NT2/D1 (cell line): ENCODE results near the gene EEF1E1.

ENCODE experiments used
- DNase-seq: peaks from one replicate; pipeline ENCODE4 v3.0.0-alpha.2; 2011; ENCODE audit warnings: low read depth, low spot score
- H3K27me3 ChIP-seq: 2 replicates; pipeline ENCODE4 v1.6.0; 2011; ENCODE audit warnings: mild to moderate bottlenecking; ENCODE audit not compliant: insufficient read length, insufficient read depth
- H3K36me3 ChIP-seq: 2 replicates; pipeline ENCODE4 v1.6.1; 2011; ENCODE audit warnings: mild to moderate bottlenecking, low read length, mixed read lengths; ENCODE audit not compliant: insufficient read depth, insufficient read length
- H3K4me1 ChIP-seq: 2 replicates; pipeline ENCODE4 v1.5.1; 2011; ENCODE audit not compliant: insufficient read depth, insufficient read length
- H3K4me3 ChIP-seq: 2 replicates; pipeline ENCODE4 v1.5.1; 2011; ENCODE audit warnings: low read depth; ENCODE audit not compliant: insufficient read length
- H3K9ac ChIP-seq: 2 replicates; pipeline ENCODE4 v1.6.0; 2011; ENCODE audit warnings: low read depth; ENCODE audit not compliant: insufficient read length
- H3K9me3 ChIP-seq: 2 replicates; pipeline ENCODE4 v1.5.1; 2011; ENCODE audit warnings: mild to moderate bottlenecking, low read length; ENCODE audit not compliant: insufficient read depth
- SUZ12 ChIP-seq: IDR thresholded peaks from 2 replicates; pipeline ENCODE4 v1.6.1; 2011; ENCODE audit not compliant: insufficient read length, insufficient read depth; ENCODE audit errors: extremely low read depth
- YY1 ChIP-seq: IDR thresholded peaks from 2 replicates; pipeline ENCODE4 v1.6.1; 2011; ENCODE audit not compliant: insufficient read length, insufficient read depth
- ZNF274 ChIP-seq: IDR thresholded peaks from 2 replicates; pipeline ENCODE4 v1.6.1; 2011; ENCODE audit warnings: mild to moderate bottlenecking, low read depth, low read length

The EEF1E1 gene

DNA sequence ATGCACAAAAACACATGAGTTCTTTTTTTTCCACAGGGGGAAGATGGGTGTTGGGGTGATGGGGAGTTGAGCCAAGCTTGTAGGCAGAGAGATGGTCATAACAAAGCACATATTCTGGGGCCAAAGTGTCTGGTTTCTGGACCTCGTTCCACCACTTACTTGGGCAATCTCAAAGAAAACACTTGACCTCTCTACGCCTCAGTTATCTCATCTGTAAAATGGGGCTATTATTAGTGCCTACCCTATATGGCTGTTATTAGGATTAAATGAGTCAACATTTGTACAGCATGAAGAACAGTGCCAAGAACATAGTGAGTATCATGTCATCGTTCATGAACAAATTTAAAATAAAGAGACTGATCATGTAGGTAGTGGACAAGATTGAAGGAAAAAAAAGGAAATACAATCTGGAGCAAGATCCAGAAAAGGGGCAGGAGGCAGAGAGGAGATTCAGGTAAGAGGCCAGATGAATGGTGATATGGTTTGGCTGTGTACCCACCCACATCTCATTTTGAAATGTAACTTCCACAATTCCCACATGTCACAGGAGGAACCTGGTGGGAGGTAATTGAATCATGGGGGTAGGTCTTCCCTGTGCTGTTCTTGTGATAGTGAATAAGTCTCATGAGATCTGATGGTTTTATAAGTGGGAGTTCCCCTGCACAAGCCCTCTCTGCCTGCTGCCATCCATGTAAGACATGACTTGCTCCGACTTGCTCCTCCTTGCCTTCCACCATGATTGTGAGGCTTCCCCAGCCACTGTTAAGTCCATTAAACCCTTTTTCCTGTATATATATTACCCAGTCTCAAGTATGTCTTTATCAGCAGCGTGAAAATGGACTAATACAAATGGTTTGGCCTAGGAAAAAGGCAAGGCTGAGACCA lies 14.2 kb downstream of the EEF1E1 start:
- no peak overlapping the region for H3K9ac ChIP-seq
- no peak overlapping the region for H3K4me3 ChIP-seq
- peaks cover 6% of the 10 kb centered on the region; the same call in 1 of the 2 replicates for H3K9me3 ChIP-seq
- TF ChIP-seq YY1: no peak
- TF ChIP-seq SUZ12: no peak
- H3K4me1 ChIP-seq: no peaks in the 10 kb centered on the region
- H3K27me3 ChIP-seq: no peaks in the 10 kb centered on the region
- peaks cover 70% of the 10 kb centered on the region for H3K36me3 ChIP-seq
- DNase-seq: no peak

DNA sequence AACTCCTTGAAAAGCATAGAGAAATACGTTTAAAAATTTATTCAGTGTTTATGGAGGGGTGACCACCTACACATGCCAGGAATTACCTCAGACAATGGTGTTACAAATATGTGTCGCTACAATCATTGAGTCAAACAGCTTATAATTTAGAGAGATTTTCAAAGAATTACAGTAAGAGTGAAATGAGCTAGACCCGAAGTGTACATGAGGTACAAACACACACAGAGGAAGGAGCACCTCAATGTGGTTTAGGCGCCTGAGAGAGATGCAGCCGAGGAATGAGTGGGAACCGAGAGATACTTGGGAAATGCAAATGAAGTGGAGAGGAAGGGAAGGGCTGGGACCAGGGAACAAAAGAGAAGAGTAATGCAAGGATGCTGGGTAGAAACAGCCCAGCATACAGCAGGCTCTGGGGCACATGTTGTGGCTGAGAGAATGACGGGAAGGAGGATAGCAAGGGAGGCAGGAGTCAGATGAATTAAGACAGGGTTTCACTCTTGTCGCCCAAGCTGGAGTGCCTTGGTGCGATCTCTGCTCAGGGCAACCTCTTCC lies 15.5 kb downstream of the EEF1E1 start:
- no peak overlapping the region for H3K4me3 ChIP-seq
- H3K4me1 ChIP-seq: no peaks in the 10 kb centered on the region
- peaks cover 6% of the 10 kb centered on the region; the same call in 1 of the 2 replicates for H3K9me3 ChIP-seq
- TF ChIP-seq YY1 (no peak), SUZ12 (no peak), ZNF274 (no peak)
- no peak for DNase-seq
- H3K36me3 ChIP-seq: peaks cover 62% of the 10 kb centered on the region
- H3K9ac ChIP-seq: no peak overlapping the region
- no peaks in the 10 kb centered on the region for H3K27me3 ChIP-seq

DNA sequence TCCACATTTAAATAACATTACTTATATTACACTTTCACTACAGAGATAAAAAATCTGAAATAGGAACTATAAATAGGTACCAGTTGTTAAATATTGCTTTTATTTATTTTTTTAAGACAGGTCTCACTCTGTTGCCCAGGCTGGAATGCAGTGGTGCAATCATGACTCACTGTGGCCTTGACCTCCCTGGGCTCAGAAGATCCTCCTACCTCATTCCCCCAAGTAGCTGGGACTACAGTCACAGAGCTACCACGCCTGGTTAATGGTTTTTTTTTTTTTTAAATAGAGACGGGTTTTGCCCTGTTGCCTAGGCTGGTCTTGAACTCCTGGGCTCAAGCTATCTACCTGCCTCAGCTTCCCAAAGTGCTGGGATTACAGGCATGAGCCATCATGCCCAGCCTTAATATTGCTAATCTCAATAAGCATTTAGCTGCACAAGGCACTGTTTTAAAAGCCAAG lies 17.3 kb downstream of the EEF1E1 start:
- TF ChIP-seq SUZ12 (no peak), YY1 (no peak), ZNF274 (no peak)
- no peaks in the 10 kb centered on the region; the same call in 1 of the 2 replicates for H3K9me3 ChIP-seq
- no peaks in the 10 kb centered on the region for H3K4me1 ChIP-seq
- H3K9ac ChIP-seq: no peak overlapping the region
- DNase-seq: no peak
- no peaks in the 10 kb centered on the region for H3K27me3 ChIP-seq
- no peak overlapping the region for H3K4me3 ChIP-seq
- H3K36me3 ChIP-seq: peaks cover 53% of the 10 kb centered on the region

DNA sequence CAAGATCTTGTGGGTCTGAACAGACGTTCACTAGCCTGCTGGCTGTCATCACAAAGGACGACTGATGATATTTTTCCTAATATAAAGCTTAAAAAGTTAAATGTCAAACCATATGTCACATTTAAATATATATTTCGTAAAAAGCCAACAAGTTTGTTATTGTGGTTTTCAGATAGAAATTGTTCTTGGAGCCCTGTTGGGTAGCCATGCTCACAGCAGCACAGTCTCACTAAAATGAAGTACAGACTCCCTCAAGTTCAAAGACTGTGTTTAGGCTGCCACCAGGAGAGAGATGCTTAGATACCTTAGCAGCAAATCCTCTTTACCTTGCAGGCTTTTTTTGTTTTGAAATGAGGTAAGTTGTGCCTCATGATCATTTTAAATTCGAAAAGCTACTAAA lies 17.8 kb downstream of the EEF1E1 start:
- H3K4me1 ChIP-seq: no peaks in the 10 kb centered on the region
- no peaks in the 10 kb centered on the region; the same call in 1 of the 2 replicates for H3K9me3 ChIP-seq
- H3K9ac ChIP-seq: no peak overlapping the region
- peaks cover 48% of the 10 kb centered on the region for H3K36me3 ChIP-seq
- H3K27me3 ChIP-seq: no peaks in the 10 kb centered on the region
- TF ChIP-seq SUZ12 (no peak), YY1 (no peak), ZNF274 (no peak)
- DNase-seq: no peak
- H3K4me3 ChIP-seq: no peak overlapping the region

DNA sequence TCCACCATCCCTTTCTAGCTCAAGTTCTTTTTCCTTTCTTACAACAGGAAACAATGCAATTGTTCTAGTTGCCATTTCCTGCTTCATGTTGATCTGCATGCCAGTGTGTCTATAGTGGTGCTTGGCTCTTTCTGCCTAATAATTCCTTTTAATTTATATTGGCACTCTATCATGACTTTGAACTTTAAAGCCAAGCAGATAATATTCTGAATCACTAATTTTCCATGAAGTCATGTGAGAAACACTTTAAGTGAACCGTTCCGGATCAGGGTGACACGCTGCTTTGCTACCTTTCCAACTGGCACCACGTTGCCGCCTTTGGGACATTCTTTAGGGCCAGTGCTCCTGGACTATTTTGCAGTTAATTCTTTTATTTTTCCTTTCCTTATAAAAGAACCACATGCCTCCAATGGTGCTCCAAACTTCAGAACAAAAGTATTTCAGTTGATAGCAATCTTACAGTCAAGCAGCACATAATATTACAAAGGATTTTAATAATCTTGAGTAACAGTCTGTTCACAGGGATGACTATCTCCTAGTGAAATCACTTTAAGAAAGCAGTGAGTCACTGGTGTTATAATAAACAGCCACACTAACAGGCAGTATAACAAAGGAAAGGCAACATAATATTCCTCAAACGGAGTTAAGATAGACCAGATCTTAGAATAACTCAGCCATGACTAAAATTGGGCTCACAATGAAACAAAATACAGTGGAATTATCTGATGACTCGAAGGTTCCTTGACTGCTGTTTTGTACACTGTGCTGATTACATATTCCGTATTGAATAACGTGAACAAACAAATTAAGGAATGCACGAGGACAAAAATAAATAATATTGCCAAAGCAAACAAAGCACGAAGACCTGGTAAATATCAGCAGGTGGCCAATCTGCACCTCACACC lies 19.1 kb downstream of the EEF1E1 start:
- Histone ChIP-seq H3K36me3 (peaks cover 38% of the 10 kb centered on the region), H3K4me3 (no peak overlapping the region), H3K27me3 (no peaks in the 10 kb centered on the region), H3K9me3 (no peaks in the 10 kb centered on the region), H3K4me1 (no peaks in the 10 kb centered on the region), H3K9ac (no peak overlapping the region)
- TF ChIP-seq YY1 (no peak), SUZ12 (no peak), ZNF274 (no peak)
- DNase-seq: no peak

DNA sequence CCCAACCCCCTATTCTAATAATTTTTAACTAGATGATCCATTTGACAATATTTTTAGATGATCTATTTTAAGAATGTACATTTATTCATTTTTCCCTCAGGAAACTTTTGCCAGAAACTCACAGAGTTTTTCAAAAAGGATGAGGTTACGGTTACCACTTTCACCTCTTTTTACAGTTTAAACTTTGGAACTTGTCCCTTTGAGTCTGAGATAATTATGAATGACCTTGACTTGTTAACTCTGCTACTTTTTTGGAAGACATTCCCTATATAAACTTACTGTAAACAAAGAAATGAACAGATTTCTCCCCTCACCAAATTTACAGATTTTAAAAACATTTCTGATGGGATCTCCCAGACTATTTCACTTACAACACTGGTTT lies 19.8 kb downstream of the EEF1E1 start:
- Histone ChIP-seq H3K4me3 (no peak overlapping the region), H3K4me1 (no peaks in the 10 kb centered on the region), H3K27me3 (no peaks in the 10 kb centered on the region), H3K9me3 (no peaks in the 10 kb centered on the region), H3K36me3 (peaks cover 35% of the 10 kb centered on the region), H3K9ac (no peak overlapping the region)
- DNase-seq: no peak
- TF ChIP-seq SUZ12 (no peak), YY1 (no peak), ZNF274 (no peak)
